Measurements from ENCODE around the gene SBNO1. TPM values are rescaled to one million over a fixed set of nuclear protein-coding genes. Genes with fewer than 3 reads are reported as not detected.

SBNO1 gene
- total and polyA plus RNA-seq, 2 donors (not counting 3 experiments of a cell fraction or from before 2014, with no cell fraction given) = 4.8 to 34.2 TPM

DNA sequence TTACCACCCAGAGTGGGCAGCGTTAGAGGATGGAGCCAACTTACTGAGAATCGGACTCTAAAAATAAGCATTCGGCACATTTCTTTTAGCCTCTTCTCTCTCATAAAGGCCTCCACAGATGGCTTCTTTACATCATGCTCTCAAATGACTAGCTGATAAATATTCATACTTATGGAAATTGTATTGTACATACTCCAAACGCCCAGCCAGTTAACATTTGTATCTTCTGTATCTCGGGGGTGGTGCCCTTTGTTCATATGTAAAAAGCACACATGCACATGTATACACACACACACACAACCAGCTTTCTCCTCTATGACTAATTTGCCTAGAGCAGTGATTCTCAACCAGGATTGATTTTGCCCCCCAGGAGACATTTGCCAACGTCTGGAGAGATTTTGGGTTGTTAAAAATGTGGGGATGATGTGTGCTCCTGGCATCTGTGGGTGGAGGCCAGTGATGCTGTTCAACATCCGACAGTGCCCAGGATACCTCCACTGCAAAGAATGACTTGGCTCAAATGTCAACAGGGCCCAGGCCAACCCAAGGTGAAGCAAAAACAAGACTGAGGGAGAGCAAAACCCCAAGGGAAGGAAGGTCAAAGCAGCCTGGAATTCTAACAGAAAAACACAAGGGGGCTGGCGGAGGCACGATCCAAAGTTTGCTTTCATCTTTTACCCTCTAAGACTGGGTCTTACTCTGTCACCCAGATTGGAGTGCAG, 77.8 kb downstream of the SBNO1 start:
- no peaks in the 10 kb centered on the region for H3K9me3 ChIP-seq (replicated peaks; ENCODE audit: control insufficient read depth, insufficient read depth, low read length)
- ChIA-PET POLR2A (interaction anchor here (0.7 kb wide), 1 partner anchor 20 kb away, joined by 5 read pairs; no protein-coding TSS in a partner anchor), CTCF (no interaction called here)
- no peak for FAIRE-seq
- H3K9me1 ChIP-seq (replicated peaks; ENCODE audit: control insufficient read depth, extremely low read depth, insufficient read depth, low read length) = no peaks in the 10 kb centered on the region
- no peak overlapping the region for H3K4me3 ChIP-seq (replicated peaks in 1 of 3; ENCODE audit: insufficient read depth in 1 of 3, low read depth in 1 of 3, low read length in 3 of 3)
- H3K4me1 ChIP-seq (ENCODE audit: control insufficient read depth, extremely low read depth, insufficient read depth, low read length) = no peaks in the 10 kb centered on the region
- H4K20me1 ChIP-seq (replicated peaks; ENCODE audit: control insufficient read depth, extremely low read depth, insufficient read depth, low read length) = no peaks in the 10 kb centered on the region
- H3K9ac ChIP-seq (replicated peaks; ENCODE audit: extremely low read depth, insufficient read depth, low read length) = no peak overlapping the region
- no peaks in the 10 kb centered on the region for H3K27me3 ChIP-seq (ENCODE audit: control insufficient read depth in 2 of 2, insufficient read depth in 2 of 2, low read length in 2 of 2)
- DNase-seq (ENCODE audit: low read depth, low spot score) = no peak
- H3K79me2 ChIP-seq (ENCODE audit: control insufficient read depth, insufficient read depth, low read length) = no peaks in the 10 kb centered on the region
- dilution Hi-C loops (cut with MboI; ENCODE audit: extremely low pct_ligation_motif_present, low sequenced_read_pairs) = loop anchor here (25.0 kb wide), 1 partner anchor 325 kb away; the partner anchor contains the start of gene DDX55
- H2AFZ ChIP-seq (ENCODE audit: low read depth, low read length) = no peak overlapping the region
- BruUV-seq (replicated peaks) = no TSS peak
- H3K27ac ChIP-seq (ENCODE audit: insufficient read depth, low read depth, low read length) = no peak overlapping the region
- intact Hi-C loops (cut with micrococcal nuclease) = no loop called here
- H3K4me2 ChIP-seq (ENCODE audit: insufficient read depth, low read length) = no peak overlapping the region
- H3K36me3 ChIP-seq (ENCODE audit: control insufficient read depth in 2 of 2, extremely low read depth in 1 of 2, insufficient read depth in 2 of 2, low read length in 2 of 2) = peaks cover 0 to 9% of the 10 kb centered on the region in 2 experiments
- TF ChIP-seq GATA2 (IDR thresholded peaks at IDR 0.05; ENCODE audit: insufficient read depth, insufficient read length, low read depth, low read length) (no peak), POLR2A (IDR thresholded peaks at IDR 0.05; ENCODE audit: low read depth, low read length) (no peak), MYC (IDR thresholded peaks at IDR 0.05; ENCODE audit: low read depth, low read length) (no peak), FOS (IDR thresholded peaks at IDR 0.05; ENCODE audit: borderline replicate concordance, insufficient read depth, low read length) (no peak), POLR2AphosphoS5 (IDR thresholded peaks at IDR 0.05; ENCODE audit: insufficient read depth, low read depth, low read length) (no peak), JUN (IDR thresholded peaks at IDR 0.05; ENCODE audit: borderline replicate concordance, insufficient read depth, insufficient read length, low read depth) (no peak), EZH2 (IDR thresholded peaks at IDR 0.05; ENCODE audit: borderline replicate concordance, low read depth, low read length, severe bottlenecking) (no peak)
- TF ChIP-seq, protein P1, sequence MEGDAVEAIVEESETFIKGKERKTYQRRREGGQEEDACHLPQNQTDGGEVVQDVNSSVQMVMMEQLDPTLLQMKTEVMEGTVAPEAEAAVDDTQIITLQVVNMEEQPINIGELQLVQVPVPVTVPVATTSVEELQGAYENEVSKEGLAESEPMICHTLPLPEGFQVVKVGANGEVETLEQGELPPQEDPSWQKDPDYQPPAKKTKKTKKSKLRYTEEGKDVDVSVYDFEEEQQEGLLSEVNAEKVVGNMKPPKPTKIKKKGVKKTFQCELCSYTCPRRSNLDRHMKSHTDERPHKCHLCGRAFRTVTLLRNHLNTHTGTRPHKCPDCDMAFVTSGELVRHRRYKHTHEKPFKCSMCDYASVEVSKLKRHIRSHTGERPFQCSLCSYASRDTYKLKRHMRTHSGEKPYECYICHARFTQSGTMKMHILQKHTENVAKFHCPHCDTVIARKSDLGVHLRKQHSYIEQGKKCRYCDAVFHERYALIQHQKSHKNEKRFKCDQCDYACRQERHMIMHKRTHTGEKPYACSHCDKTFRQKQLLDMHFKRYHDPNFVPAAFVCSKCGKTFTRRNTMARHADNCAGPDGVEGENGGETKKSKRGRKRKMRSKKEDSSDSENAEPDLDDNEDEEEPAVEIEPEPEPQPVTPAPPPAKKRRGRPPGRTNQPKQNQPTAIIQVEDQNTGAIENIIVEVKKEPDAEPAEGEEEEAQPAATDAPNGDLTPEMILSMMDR (IDR thresholded peaks at IDR 0.05; ENCODE audit: extremely low read depth in 1 of 2, insufficient read depth in 1 of 2, low read depth in 1 of 2, low read length in 2 of 2) = no peak
- TF ChIP-seq, protein P2, sequence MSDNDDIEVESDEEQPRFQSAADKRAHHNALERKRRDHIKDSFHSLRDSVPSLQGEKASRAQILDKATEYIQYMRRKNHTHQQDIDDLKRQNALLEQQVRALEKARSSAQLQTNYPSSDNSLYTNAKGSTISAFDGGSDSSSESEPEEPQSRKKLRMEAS (IDR thresholded peaks at IDR 0.05; ENCODE audit: insufficient read depth, insufficient read length) = no peak
